PC-9 (cell line): ENCODE measurements around the gene ATP1A4. TPM values are rescaled to one million over a fixed set of nuclear protein-coding genes. Genes with fewer than 3 reads are reported as not detected.

Experiments
- BruUV-seq: library from RNA; stranded (reverse); fragments of 400-500 nt; replicated peaks from 2 replicates; lab custom pipeline; 2021; lab: Mats Ljungman, UMichigan
- CTCF ChIA-PET: fragments of 300-600 bp; sonication (Branson Sonifier 250); formaldehyde crosslinking; loops from one replicate; lab custom pipeline; 2022; ENCODE audit warnings: antibody characterized with exemption; lab: Charles Lee
- POLR2A ChIA-PET: fragments of 300-600 bp; sonication (Branson Sonifier 250); formaldehyde crosslinking; loops from one replicate; lab custom pipeline; 2022; ENCODE audit warnings: antibody characterized with exemption; ENCODE audit not compliant: unreplicated experiment; lab: Charles Lee
- DNase-seq, 2 experiments: peaks; one replicate each; pipeline versions ENCODE4 v3.0.0 to v3.0.0-alpha.2; 2015 to 2022; ENCODE audit warnings: mixed read lengths in 1 of 2
- H2AFZ ChIP-seq: fragments of 200-600 bp; sonication (generic); 2 replicates; pipeline ENCODE4 v1.8.1; 2017; ENCODE audit warnings: antibody characterized with exemption
- H3F3A ChIP-seq: fragments of 200-600 bp; sonication (generic); 2 replicates; pipeline ENCODE4 v1.8.1; 2017; ENCODE audit warnings: antibody characterized with exemption, mild to moderate bottlenecking, low read depth; ENCODE audit not compliant: insufficient read depth
- H3K27ac ChIP-seq: fragments of 200-600 bp; sonication (generic); 2 replicates; pipeline ENCODE4 v1.6.1; 2016; ENCODE audit warnings: mixed run types
- H3K27me3 ChIP-seq: fragments of 200-600 bp; sonication (generic); 2 replicates; pipeline ENCODE4 v1.6.1; 2016; ENCODE audit warnings: low read depth, mixed run types; ENCODE audit not compliant: insufficient read depth
- H3K36me3 ChIP-seq: fragments of 200-600 bp; sonication (generic); 2 replicates; pipeline ENCODE4 v1.6.1; 2016; ENCODE audit warnings: low read depth, mixed run types
- H3K4me1 ChIP-seq: fragments of 200-600 bp; sonication (generic); replicated peaks from 2 replicates; pipeline ENCODE4 v1.6.1; 2016; ENCODE audit warnings: mixed run types; ENCODE audit not compliant: insufficient read depth
- H3K4me2 ChIP-seq: fragments of 200-600 bp; sonication (generic); 2 replicates; pipeline ENCODE4 v1.6.1; 2017; ENCODE audit warnings: mixed run types
- H3K4me3 ChIP-seq: fragments of 200-600 bp; sonication (generic); 2 replicates; pipeline ENCODE4 v1.6.1; 2016; ENCODE audit warnings: mixed run types
- H3K79me2 ChIP-seq: fragments of 200-600 bp; sonication (generic); 2 replicates; pipeline ENCODE4 v1.6.1; 2017; ENCODE audit warnings: low read depth, mixed run types
- H3K9me2 ChIP-seq: fragments of 200-600 bp; sonication (generic); 2 replicates; pipeline ENCODE4 v1.8.1; 2017; ENCODE audit warnings: mild to moderate bottlenecking; ENCODE audit not compliant: insufficient read depth
- H3K9me3 ChIP-seq: fragments of 200-600 bp; sonication (generic); 2 replicates; pipeline ENCODE4 v1.8.1; 2016; ENCODE audit warnings: low read depth; ENCODE audit not compliant: insufficient read depth
- H4K20me1 ChIP-seq: fragments of 200-600 bp; sonication (generic); 2 replicates; pipeline ENCODE4 v1.8.1; 2017; ENCODE audit not compliant: insufficient read depth
- EZH2 ChIP-seq: fragments of 200-600 bp; sonication (generic); IDR thresholded peaks from 2 replicates; pipeline ENCODE4 v1.8.0; 2017; ENCODE audit warnings: antibody characterized with exemption, low read depth
- intact Hi-C: fragments of 100-400 bp; cut with micrococcal nuclease; formaldehyde crosslinking; loops from one replicate; pipeline ENCODE4 v1.10.0; 2022; ENCODE audit not compliant: unreplicated experiment
- total RNA-seq: library from RNA; stranded (reverse); gene quantifications from 2 replicates; pipeline ENCODE4 v1.2.3, GENCODE V29; 2021
- TF ChIP-seq, protein P1 (sequence below): fragments of 200-600 bp; sonication (generic); conservative IDR thresholded peaks from 2 replicates; pipeline ENCODE4 v1.6.1; 2017; ENCODE audit warnings: mixed run types, antibody characterized with exemption, mild to moderate bottlenecking, moderate library complexity

Gene ATP1A4
- total RNA-seq, 1 experiment from 2014 or later, result not detected

DNA sequence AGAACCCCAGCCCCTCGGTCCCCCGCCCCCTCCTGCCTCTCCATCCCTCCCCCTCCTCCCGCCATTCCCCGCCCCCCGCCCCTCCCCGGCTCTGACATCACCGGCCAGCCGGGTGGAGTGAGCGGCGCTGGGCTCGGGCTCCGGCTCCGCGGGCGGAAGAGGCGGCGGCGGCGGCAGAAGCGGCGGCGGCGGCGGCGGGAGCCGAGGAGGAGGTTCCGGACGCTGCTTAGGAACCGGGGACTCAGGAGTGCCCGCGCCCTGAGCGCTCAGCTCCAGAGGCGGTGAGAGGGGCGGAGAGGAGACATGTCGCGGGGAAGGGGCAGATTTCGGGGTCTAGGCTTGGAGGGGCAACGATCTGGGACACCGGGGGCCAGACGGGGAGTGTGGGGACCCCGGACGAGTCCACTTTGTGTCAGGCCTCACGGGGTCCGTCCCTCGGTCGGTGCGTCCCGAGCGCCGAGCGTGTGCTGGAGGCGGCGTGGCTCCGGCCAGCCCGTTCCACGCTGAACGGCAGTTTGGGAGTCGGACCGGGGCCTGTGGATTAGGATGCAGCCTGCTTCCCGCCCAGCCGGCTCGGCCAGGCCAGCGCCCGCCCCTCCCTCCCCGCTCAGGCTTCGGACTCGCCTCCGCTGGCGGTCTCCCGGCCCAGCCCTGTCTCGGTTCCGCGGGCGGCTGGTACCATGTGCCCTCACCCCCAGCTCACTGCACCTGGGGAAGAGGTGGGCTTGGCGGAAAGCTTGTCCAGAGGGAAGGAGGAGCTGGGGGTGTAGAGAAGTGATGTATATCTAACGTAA is 54.0 kb downstream of the ATP1A4 start, which contains the start of gene PEA15:
TSS of gene PEA15 (plus strand) at position 143 of the 794 bp plus-strand sequence. CDS start 6,161 bp downstream, outside the sequence.
- Histone ChIP-seq H3K79me2 (peaks cover 46% of the 10 kb centered on the region), H3K9me3 (no peaks in the 10 kb centered on the region), H3K4me3 (peak within 1 kb of the TSS; percentile 99), H3K27me3 (no peaks in the 10 kb centered on the region), H2AFZ (peak within 1 kb of the TSS; percentile 95), H3K9me2 (no peaks in the 10 kb centered on the region), H4K20me1 (peaks cover 8% of the 10 kb centered on the region), H3K4me2 (peak within 1 kb of the TSS; percentile 99), H3F3A (peaks cover 23% of the 10 kb centered on the region), H3K4me1 (peaks cover 22% of the 10 kb centered on the region), H3K36me3 (0 out of 2 replicates have a peak, but pooled peaks cover 5% of the 10 kb centered on the region), H3K27ac (peak within 1 kb of the TSS; percentile 67)
- ChIA-PET POLR2A (no interaction called here), CTCF (interaction anchor here (1.3 kb wide), 1 partner anchor 12 kb away, joined by 4 read pairs; no protein-coding TSS in a partner anchor)
- peak in 1 of 2 experiments; percentile 62 for DNase-seq
- TF ChIP-seq EZH2, result no peak
- TF ChIP-seq, protein P1, sequence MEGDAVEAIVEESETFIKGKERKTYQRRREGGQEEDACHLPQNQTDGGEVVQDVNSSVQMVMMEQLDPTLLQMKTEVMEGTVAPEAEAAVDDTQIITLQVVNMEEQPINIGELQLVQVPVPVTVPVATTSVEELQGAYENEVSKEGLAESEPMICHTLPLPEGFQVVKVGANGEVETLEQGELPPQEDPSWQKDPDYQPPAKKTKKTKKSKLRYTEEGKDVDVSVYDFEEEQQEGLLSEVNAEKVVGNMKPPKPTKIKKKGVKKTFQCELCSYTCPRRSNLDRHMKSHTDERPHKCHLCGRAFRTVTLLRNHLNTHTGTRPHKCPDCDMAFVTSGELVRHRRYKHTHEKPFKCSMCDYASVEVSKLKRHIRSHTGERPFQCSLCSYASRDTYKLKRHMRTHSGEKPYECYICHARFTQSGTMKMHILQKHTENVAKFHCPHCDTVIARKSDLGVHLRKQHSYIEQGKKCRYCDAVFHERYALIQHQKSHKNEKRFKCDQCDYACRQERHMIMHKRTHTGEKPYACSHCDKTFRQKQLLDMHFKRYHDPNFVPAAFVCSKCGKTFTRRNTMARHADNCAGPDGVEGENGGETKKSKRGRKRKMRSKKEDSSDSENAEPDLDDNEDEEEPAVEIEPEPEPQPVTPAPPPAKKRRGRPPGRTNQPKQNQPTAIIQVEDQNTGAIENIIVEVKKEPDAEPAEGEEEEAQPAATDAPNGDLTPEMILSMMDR, result no peak
- no TSS peak for BruUV-seq
- intact Hi-C loops, result loop anchor here (5.0 kb wide), 1 partner anchor 173 kb away; the partner anchor contains the start of gene PIGM

GRCh38 chr1:160206036-160206389 is 54.6 kb downstream of the ATP1A4 start:
- H3K27ac ChIP-seq, result peak overlapping the region; percentile 67
- peaks cover 13% of the 10 kb centered on the region for H4K20me1 ChIP-seq
- ChIA-PET POLR2A (no interaction called here), CTCF (no interaction called here)
- no peaks in the 10 kb centered on the region for H3K27me3 ChIP-seq
- peak overlapping the region; percentile 99 for H3K4me3 ChIP-seq
- peaks cover 22% of the 10 kb centered on the region for H3K4me1 ChIP-seq
- peaks cover 23% of the 10 kb centered on the region for H3F3A ChIP-seq
- peak overlapping the region; percentile 99 for H3K4me2 ChIP-seq
- intact Hi-C loops, result loop anchor here (5.0 kb wide), 1 partner anchor 174 kb away; the partner anchor contains the start of gene PIGM
- 0 out of 2 replicates have a peak, but pooled peaks cover 5% of the 10 kb centered on the region for H3K36me3 ChIP-seq
- peak overlapping the region; percentile 95 for H2AFZ ChIP-seq
- BruUV-seq, result TSS peak; percentile 83
- H3K79me2 ChIP-seq, result peaks cover 46% of the 10 kb centered on the region
- DNase-seq, result peak in 1 of 2 experiments; percentile 33
- no peaks in the 10 kb centered on the region for H3K9me2 ChIP-seq
- no peaks in the 10 kb centered on the region for H3K9me3 ChIP-seq
- TF ChIP-seq EZH2, result no peak
- TF ChIP-seq, protein P1, result no peak

- no peaks in the 10 kb centered on the region for H3K9me2 ChIP-seq
- no peaks in the 10 kb centered on the region for H3K27me3 ChIP-seq
- H3K27ac ChIP-seq, result peak overlapping the region; percentile 67
- H3K4me3 ChIP-seq, result peak overlapping the region; percentile 99
- H3K9me3 ChIP-seq, result no peaks in the 10 kb centered on the region
- no TSS peak for BruUV-seq
- H3K79me2 ChIP-seq, result peaks cover 46% of the 10 kb centered on the region
- peak overlapping the region; percentile 99 for H3K4me2 ChIP-seq
- H3F3A ChIP-seq, result peaks cover 23% of the 10 kb centered on the region
- peak; percentile 53 to 68 for DNase-seq
- intact Hi-C loops, result loop anchor here (5.0 kb wide), 1 partner anchor 174 kb away; the partner anchor contains the start of gene PIGM
- TF ChIP-seq, protein P1, result no peak
- TF ChIP-seq EZH2, result no peak
- H3K4me1 ChIP-seq, result peaks cover 22% of the 10 kb centered on the region
- peaks cover 10% of the 10 kb centered on the region; the same call in 1 of the 2 replicates for H3K36me3 ChIP-seq
- CTCF ChIA-PET, result no interaction called here
- POLR2A ChIA-PET, result no interaction called here
- 0 out of 2 replicates have a peak overlapping the region, but pooled peaks have one; percentile 95 for H2AFZ ChIP-seq
- peaks cover 19% of the 10 kb centered on the region for H4K20me1 ChIP-seq
Observed at GRCh38 chr1:160206421-160207117, 55.2 kb downstream of the ATP1A4 start.
